Peyer's patch (tissue), 4 donors: Measurements from ENCODE around the gene DOK5. TPM values are rescaled to one million over a fixed set of nuclear protein-coding genes. Genes with fewer than 3 reads are reported as not detected.

Experiments
- DNase-seq, 3 donors: peaks; one replicate each; pipeline ENCODE4 v3.0.0-alpha.2; 2017 to 2019
- H3K27ac ChIP-seq, 4 donors: fragments of 200-600 bp; sonication (generic); one replicate each; pipeline ENCODE4 v1.5.1; 2016 to 2019
- H3K27me3 ChIP-seq, 2 donors: fragments of 200-600 bp; sonication (generic); one replicate each; pipeline ENCODE4 v1.5.1; 2019
- H3K36me3 ChIP-seq, 3 donors: fragments of 200-600 bp; sonication (generic); one replicate each; pipeline ENCODE4 v1.5.1; 2016 to 2019
- H3K4me1 ChIP-seq, 4 donors: fragments of 200-600 bp; sonication (generic); one replicate each; pipeline ENCODE4 v1.5.1; 2016 to 2019
- H3K4me3 ChIP-seq, 4 donors: fragments of 200-600 bp; sonication (generic); 1 replicate in 3 of 4; 2 replicates in 1 of 4; pipeline ENCODE4 v1.5.1; 2016 to 2019; ENCODE audit warnings: mild to moderate bottlenecking in 1 of 4
- H3K9me3 ChIP-seq, 4 donors: fragments of 200-600 bp; sonication (generic); one replicate each; pipeline ENCODE4 v1.5.1; 2016 to 2019; ENCODE audit warnings: mild to moderate bottlenecking in 1 of 4
- POLR2A ChIP-seq, 2 donors: fragments of 450-650 bp; IDR thresholded peaks; one replicate each; pipeline ENCODE4 v1.5.1; 2017; ENCODE audit warnings: antibody characterized with exemption in 2 of 2, mild to moderate bottlenecking in 2 of 2, moderate library complexity in 2 of 2
- total RNA-seq, 4 donors: library from RNA; depleted of rRNA; stranded (reverse); fragments of >200 nt; gene quantifications; one replicate each; pipeline ENCODE4 v1.1.0, GENCODE V29; 2016
- TF ChIP-seq, protein P1 (sequence below), 6 experiments: fragments of 450-650 bp in 4 of 6; fragments of 200-600 bp in 2 of 6; sonication (generic) in 1 of 6; IDR thresholded peaks; one replicate each; pipeline ENCODE4 v1.5.1; 2017 to 2019; ENCODE audit warnings: antibody characterized with exemption in 6 of 6, mild to moderate bottlenecking in 3 of 6, moderate library complexity in 1 of 6

DOK5 gene
- total RNA-seq, 4 donors from 2014 or later: 2.1 TPM; not detected in 3

DNA sequence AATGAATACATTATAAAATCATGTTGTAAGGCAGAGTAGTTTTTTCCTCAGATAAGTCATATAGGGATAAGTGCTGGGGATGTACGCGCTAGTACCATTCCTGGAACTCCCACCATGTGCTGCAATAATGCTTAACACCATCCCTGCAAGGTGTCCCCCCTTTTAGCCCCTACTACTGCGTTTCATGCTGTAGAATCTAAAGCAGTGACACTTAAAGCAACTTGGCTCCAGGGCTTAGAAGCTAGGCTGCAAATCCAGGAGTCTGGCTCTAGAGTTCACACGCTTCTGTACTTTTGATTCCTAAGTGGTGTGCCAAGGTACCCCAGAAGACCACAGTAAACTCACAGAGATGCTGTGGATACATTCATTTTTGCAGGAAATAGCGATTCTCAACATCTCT, 183.1 kb downstream of the DOK5 start:
- no peak overlapping the region for H3K27ac ChIP-seq
- H3K4me3 ChIP-seq: no peak overlapping the region
- no peak for DNase-seq
- no peaks in the 10 kb centered on the region for H3K27me3 ChIP-seq
- H3K9me3 ChIP-seq: no peaks in the 10 kb centered on the region
- H3K4me1 ChIP-seq: no peaks in the 10 kb centered on the region
- no peaks in the 10 kb centered on the region for H3K36me3 ChIP-seq
- TF ChIP-seq, protein P1, sequence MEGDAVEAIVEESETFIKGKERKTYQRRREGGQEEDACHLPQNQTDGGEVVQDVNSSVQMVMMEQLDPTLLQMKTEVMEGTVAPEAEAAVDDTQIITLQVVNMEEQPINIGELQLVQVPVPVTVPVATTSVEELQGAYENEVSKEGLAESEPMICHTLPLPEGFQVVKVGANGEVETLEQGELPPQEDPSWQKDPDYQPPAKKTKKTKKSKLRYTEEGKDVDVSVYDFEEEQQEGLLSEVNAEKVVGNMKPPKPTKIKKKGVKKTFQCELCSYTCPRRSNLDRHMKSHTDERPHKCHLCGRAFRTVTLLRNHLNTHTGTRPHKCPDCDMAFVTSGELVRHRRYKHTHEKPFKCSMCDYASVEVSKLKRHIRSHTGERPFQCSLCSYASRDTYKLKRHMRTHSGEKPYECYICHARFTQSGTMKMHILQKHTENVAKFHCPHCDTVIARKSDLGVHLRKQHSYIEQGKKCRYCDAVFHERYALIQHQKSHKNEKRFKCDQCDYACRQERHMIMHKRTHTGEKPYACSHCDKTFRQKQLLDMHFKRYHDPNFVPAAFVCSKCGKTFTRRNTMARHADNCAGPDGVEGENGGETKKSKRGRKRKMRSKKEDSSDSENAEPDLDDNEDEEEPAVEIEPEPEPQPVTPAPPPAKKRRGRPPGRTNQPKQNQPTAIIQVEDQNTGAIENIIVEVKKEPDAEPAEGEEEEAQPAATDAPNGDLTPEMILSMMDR (IDR thresholded peaks at IDR 0.05): no peak
- TF ChIP-seq POLR2A (IDR thresholded peaks at IDR 0.05): no peak

DNA sequence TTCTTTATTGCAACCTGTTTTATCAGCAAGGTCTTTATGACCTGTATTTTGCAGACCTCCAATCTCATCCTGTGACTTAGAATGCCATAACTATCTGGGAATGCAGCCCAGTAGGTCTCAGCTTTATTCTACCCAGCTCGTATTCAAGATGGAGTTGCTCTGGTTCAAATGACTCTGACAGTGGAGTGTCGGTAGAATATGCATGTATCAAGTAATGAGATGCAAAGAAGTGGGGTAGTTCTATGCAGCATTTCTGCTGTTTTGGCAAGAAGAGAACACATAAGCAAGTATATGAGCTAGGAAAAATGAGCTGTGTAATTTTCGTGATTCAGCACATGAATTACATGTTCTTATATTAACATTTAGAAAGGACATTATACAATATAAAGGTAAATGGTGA, 185.9 kb downstream of the DOK5 start:
- Histone ChIP-seq H3K4me1 (no peaks in the 10 kb centered on the region), H3K27ac (no peak overlapping the region), H3K4me3 (no peak overlapping the region), H3K27me3 (no peaks in the 10 kb centered on the region), H3K36me3 (no peaks in the 10 kb centered on the region), H3K9me3 (no peaks in the 10 kb centered on the region)
- TF ChIP-seq, protein P1 (IDR thresholded peaks at IDR 0.05): no peak
- TF ChIP-seq POLR2A (IDR thresholded peaks at IDR 0.05): no peak
- no peak for DNase-seq

DNA sequence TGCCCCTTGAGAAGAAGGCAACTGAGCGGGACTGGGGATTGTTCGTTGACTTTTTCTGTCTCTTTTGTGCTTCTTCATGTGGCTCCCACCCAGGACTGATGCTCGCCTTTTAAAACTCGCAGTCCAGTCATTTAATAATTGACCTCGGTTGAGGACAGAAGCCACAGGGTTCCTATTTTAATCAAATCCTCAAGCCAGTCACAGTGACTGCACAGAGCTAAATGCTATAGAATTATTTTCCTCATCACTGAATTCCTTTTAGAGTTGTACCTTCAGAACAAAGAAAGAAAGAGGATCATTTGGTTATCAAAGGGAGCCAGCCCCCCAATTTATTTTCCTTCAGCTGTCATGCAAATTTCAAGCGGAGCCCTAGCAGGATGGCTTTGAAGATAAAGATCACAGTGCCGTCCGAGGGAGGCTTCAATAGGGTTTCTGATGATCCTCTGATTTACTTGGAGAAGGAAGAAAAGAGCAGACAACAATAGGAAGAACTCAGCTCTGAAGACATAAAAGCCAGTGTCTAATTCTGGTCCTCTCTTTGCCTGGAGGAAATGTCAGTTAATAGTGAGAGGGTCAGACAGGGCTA, 186.6 kb downstream of the DOK5 start:
- Histone ChIP-seq H3K4me3 (no peak overlapping the region), H3K27me3 (no peaks in the 10 kb centered on the region), H3K4me1 (no peaks in the 10 kb centered on the region), H3K9me3 (no peaks in the 10 kb centered on the region), H3K27ac (no peak overlapping the region), H3K36me3 (no peaks in the 10 kb centered on the region)
- no peak for TF ChIP-seq POLR2A (IDR thresholded peaks at IDR 0.05)
- TF ChIP-seq, protein P1 (IDR thresholded peaks at IDR 0.05): no peak
- no peak for DNase-seq

DNA sequence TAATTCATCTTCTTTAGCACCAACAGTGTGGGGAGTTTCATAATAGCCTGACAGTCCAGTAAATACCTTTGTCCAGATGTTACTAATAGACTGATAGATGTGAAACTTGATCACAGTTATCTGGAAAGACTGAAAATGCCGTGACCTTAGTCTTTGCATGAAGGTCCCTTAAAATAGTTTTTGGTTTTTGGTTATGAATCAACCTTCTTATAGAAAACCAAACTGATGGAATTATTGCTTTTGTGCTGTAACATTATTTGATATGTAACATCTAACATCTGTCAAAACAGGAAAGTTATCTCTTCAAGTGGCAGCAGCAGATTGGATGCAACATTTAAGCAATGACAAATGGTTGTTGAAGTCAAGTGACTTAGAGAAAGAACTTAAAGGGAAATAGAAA, 190.4 kb downstream of the DOK5 start:
- Histone ChIP-seq H3K36me3 (no peaks in the 10 kb centered on the region), H3K4me1 (no peaks in the 10 kb centered on the region), H3K9me3 (no peaks in the 10 kb centered on the region), H3K27me3 (no peaks in the 10 kb centered on the region), H3K27ac (no peak overlapping the region), H3K4me3 (no peak overlapping the region)
- no peak for DNase-seq
- no peak for TF ChIP-seq POLR2A (IDR thresholded peaks at IDR 0.05)
- TF ChIP-seq, protein P1 (IDR thresholded peaks at IDR 0.05): no peak

DNA sequence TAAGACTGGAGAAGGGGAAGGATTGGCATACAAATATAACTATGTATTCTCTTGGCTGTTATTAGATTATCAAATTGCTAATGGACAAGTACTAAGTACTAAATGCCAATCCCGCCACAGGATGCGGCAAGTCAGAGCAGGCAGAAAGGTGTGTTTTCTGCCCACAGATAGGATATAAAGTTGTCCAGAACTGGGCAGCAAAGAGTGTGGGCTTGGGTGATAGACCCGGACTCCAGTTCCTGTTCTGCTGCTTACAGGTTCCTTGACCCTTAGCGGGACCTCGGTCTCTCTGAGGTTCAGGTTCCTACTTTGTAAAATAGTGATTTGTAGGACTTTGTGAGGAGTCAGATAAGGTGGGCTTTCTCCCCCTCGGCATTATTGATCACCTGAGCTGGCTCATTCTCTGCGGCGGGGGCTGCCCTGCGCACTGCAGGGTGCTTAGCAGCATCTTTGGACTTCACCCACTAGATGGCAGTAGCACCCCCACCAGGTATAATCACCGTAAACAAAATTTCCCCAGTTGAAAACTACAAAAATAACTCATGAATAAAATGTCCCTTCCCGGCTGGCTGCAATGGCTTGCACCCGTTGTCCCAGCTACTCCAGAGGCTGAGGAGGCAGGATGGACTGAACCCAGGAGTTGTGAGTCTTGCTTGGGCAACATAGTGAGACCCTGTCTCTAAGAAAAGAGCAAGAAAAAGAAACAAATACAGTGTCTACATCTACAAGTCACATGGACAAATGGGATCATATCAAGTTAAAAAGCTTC, 193.1 kb downstream of the DOK5 start:
- no peak for TF ChIP-seq POLR2A (IDR thresholded peaks at IDR 0.05)
- TF ChIP-seq, protein P1 (IDR thresholded peaks at IDR 0.05): peak in 5 of 6 experiments; percentile 13 to 55 (median 23)
- Histone ChIP-seq H3K4me3 (no peak overlapping the region), H3K27me3 (no peaks in the 10 kb centered on the region), H3K36me3 (no peaks in the 10 kb centered on the region), H3K9me3 (no peaks in the 10 kb centered on the region), H3K4me1 (no peaks in the 10 kb centered on the region), H3K27ac (no peak overlapping the region)
- DNase-seq: peak in 1 of 3 donors; percentile 51
